HepG2 (cell line): Measurements from ENCODE around the gene SLC2A13.
"Not testable (repeated sequence)": the region's sequence is repeated elsewhere in the genome, so short reads cannot be mapped to it uniquely, and the experiment has no call there.

Experiments used
- AKNA ChIP-seq: sonication (generic); formaldehyde crosslinking; IDR thresholded peaks from 2 replicates; pipeline ENCODE4 v1.4.0; 2020; ENCODE audit warnings: missing genetic modification reagents, borderline replicate concordance
- CTCF ChIP-seq: sonication (generic); formaldehyde crosslinking; IDR thresholded peaks from 2 replicates; pipeline ENCODE4 v1.5.0; 2020; ENCODE audit warnings: mild to moderate bottlenecking, missing genetic modification reagents, moderate library complexity
- SMARCE1 ChIP-seq: fragments of 450-650 bp; IDR thresholded peaks from 2 replicates; pipeline ENCODE4 v1.6.1; 2017; ENCODE audit warnings: borderline replicate concordance
- ZNF333 ChIP-seq: sonication (generic); formaldehyde crosslinking; IDR thresholded peaks from 2 replicates; pipeline ENCODE4 v1.4.0; 2020; ENCODE audit warnings: mild to moderate bottlenecking, missing genetic modification reagents, borderline replicate concordance
- ZNF510 ChIP-seq: sonication (generic); formaldehyde crosslinking; IDR thresholded peaks from 2 replicates; pipeline ENCODE4 v1.4.0; 2020; ENCODE audit warnings: low read depth, mild to moderate bottlenecking, missing genetic modification reagents

DNA sequence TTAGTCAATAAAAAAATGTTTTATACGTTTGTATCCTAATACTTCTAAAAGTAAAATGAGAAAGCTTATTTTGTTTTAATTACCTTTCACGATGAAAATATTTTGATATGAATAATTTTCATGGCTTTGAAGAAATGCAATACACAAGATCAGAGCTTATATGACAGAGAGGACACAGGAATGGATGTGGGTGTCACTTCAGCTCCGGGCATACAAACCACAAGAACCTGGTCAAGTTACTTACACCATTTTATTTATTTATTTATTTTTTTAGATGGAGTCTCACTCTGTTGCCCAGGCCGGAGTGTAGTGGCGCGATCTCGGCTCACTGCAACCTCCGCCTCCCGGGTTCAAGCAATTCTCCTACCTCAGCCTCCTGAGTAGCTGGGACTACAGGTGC is 74.9 kb downstream of the SLC2A13 start:
- not testable (repeated sequence) for TF ChIP-seq ZNF333; AKNA; ZNF510 (CRISPR knock-in tag); SMARCE1; CTCF
